Right cardiac atrium (tissue), 5 donors: Measurements from ENCODE around the gene PRR36. TPM values are rescaled to one million over a fixed set of nuclear protein-coding genes. Genes with fewer than 3 reads are reported as not detected.

Experiments used
- ATAC-seq, 2 donors: fragments of 200-7000 bp; cut with Tn5 transposase; one replicate each; pipeline versions ENCODE4 v1.8.0 to v1.9.1; 2020; ENCODE audit warnings: moderate library complexity in 2 of 2, mild to moderate bottlenecking in 1 of 2
- DNase-seq, 3 donors: peaks; one replicate each; pipeline ENCODE4 v3.0.0-alpha.2; 2020
- H3K27ac ChIP-seq: one replicate; pipeline ENCODE4 v1.5.1; 2013; ENCODE audit warnings: mild to moderate bottlenecking, low read length, control low read depth, moderate library complexity
- H3K27me3 ChIP-seq: one replicate; pipeline ENCODE4 v1.6.1; 2013; ENCODE audit not compliant: control insufficient read depth, insufficient read depth
- H3K4me1 ChIP-seq: one replicate; pipeline ENCODE4 v1.6.1; 2013; ENCODE audit warnings: low read length; ENCODE audit not compliant: control insufficient read depth, insufficient read depth
- H3K4me3 ChIP-seq: one replicate; pipeline ENCODE4 v1.5.1; 2013; ENCODE audit warnings: low read length, control low read depth
- H3K9me3 ChIP-seq: one replicate; pipeline ENCODE4 v1.6.1; 2013; ENCODE audit warnings: low read length; ENCODE audit not compliant: control insufficient read depth
- WGBS: extraction: QIAGEN DNeasy Blood & Tissue Kit; methylation state at CpG from one replicate; pipeline ENCODE4 v1.1.7; 2013; 5-methylcytosine and 5-hydroxymethylcytosine counted together
- intact Hi-C, 4 donors: fragments of 100-400 bp; cut with DNase I; formaldehyde crosslinking; loops; one replicate each; pipeline versions ENCODE4 v1.11.0 to v1.14.0; 2022 to 2023
- polyA plus RNA-seq: library from polyadenylated mRNA; stranded (reverse); fragments of 200-250 nt; gene quantifications from one replicate; pipeline ENCODE4 v1.2.3, GENCODE V29; 2013
- total RNA-seq, 4 donors: library from RNA; stranded (reverse); fragmentation: NEBNext Ultra II Directional; extraction: Animal tissue kit (Norgen Biotek cat#: 25700); gene quantifications; one replicate each; pipeline ENCODE4 v1.2.1, GENCODE V29; 2021
- donor health status: healthy with polysubstance abuse.
- donor health status: DM: no; HTN: yes; CAD: no.
- donor health status: DM: no; HTN: no; CAD: no.
- donor health status: DM: no; HTN: yes; CAD: no; lungs with severe emphysema.
- donor health status: DM: yes; HTN: yes; CAD: no.

Gene PRR36
- total and polyA plus RNA-seq, 5 donors = 0.11 to 0.34 (median 0.29) TPM; not detected in 2

DNA sequence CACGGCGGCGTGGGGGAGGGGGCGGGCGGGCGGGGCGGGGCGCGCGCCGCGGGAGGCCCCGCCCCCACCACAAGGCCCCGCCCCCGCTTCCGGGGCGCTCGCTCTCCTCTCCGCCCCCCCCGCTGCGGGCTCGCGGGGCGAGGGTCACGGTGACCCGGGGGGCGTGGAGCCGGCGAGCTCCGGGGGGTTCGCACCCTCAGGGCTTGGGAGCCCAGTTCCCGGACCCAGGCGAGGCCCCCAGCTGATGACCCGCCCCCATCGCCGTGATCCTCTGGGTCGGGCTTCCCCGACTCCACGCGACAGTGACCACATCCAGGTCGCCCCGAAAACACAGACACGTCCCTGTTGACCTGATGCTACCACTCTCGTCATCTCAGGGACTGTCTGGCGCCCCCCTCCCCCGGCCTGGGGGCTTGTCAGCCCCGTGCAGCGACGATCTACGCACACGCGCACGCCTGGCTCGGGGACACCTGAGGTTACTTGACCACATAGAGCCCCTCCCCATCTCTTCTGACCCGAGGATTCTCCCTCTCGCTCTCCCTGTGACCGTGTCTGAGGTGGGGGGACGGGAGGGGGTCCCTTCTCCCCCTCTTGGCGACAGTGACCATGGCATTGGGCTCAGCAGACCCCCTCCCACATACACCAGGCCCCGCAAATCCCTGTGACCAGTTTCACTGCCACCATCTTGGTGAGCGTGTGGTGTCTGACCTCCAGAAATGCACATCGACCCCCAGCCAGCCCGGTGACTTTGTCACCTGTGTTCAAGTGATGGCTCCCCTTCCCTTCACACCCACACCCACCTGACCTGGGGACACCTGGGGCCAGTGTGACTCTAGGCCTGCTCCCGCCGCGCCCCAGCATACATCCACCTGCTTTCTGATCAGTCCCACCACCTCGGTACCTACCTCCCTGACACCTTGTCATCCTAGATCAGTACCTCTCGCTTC is 30.2 kb upstream of the PRR36 start:
- Histone ChIP-seq H3K4me3 (peak overlapping the region; percentile 82), H3K9me3 (no peaks in the 10 kb centered on the region), H3K4me1 (peaks cover 5% of the 10 kb centered on the region), H3K27me3 (no peaks in the 10 kb centered on the region), H3K27ac (peak overlapping the region; percentile 43)
- intact Hi-C loops = no loop called here
- DNase-seq = peak; percentile 56 to 89 (median 64)
- ATAC-seq = peak; percentile 17 to 36
- 11% methylated on average over 68 of the region's 68 CpGs for WGBS

- intact Hi-C loops = no loop called here
Measured at GRCh38 chr19:7903244-7904073, 29.3 kb upstream of the PRR36 start, which contains the start of gene MAP2K7. MAP2K7 (plus strand) TSS chr19:7903877; CDS start chr19:7903945, 68 bp downstream.

GRCh38 chr19:7902796-7903243 is 28.6 kb upstream of the PRR36 start:
- H3K27ac ChIP-seq = peak overlapping the region; percentile 71

More at GRCh38 chr19:7903244-7904073, 29.3 kb upstream of the PRR36 start, which contains the start of gene MAP2K7:
- peak; percentile 100 for DNase-seq
- ATAC-seq = peak; percentile 85 to 87
- H3K27ac ChIP-seq = peak within 1 kb of the TSS; percentile 71
- H3K9me3 ChIP-seq = no peaks in the 10 kb centered on the region
- H3K27me3 ChIP-seq = no peaks in the 10 kb centered on the region
- peaks cover 5% of the 10 kb centered on the region for H3K4me1 ChIP-seq
- WGBS = under 1% methylated on average over 89 of the region's 89 CpGs
- H3K4me3 ChIP-seq = peak within 1 kb of the TSS; percentile 82

GRCh38 chr19:7901337-7901736 is 27.1 kb upstream of the PRR36 start:
- Histone ChIP-seq H3K27me3 (no peaks in the 10 kb centered on the region), H3K27ac (no peak overlapping the region), H3K4me1 (peaks cover 5% of the 10 kb centered on the region), H3K9me3 (no peaks in the 10 kb centered on the region), H3K4me3 (no peak overlapping the region)
- DNase-seq (no peak), ATAC-seq (no peak)
- intact Hi-C loops = no loop called here
- 91% methylated on average over 7 of the region's 7 CpGs for WGBS

More at GRCh38 chr19:7902796-7903243, 28.6 kb upstream of the PRR36 start:
- H3K9me3 ChIP-seq = no peaks in the 10 kb centered on the region
- no peaks in the 10 kb centered on the region for H3K27me3 ChIP-seq
- DNase-seq (no peak), ATAC-seq (no peak)
- peak overlapping the region; percentile 34 for H3K4me3 ChIP-seq
- WGBS = 16% methylated on average over 20 of the region's 20 CpGs
- intact Hi-C loops = no loop called here
- H3K4me1 ChIP-seq = peaks cover 5% of the 10 kb centered on the region

- Histone ChIP-seq H3K4me1 (peaks cover 5% of the 10 kb centered on the region), H3K9me3 (no peaks in the 10 kb centered on the region), H3K27me3 (no peaks in the 10 kb centered on the region), H3K27ac (no peak overlapping the region), H3K4me3 (no peak overlapping the region)
- intact Hi-C loops = no loop called here
- ATAC-seq (no peak), DNase-seq (no peak)
- WGBS = 66% methylated on average over 3 of the region's 3 CpGs
Measured at GRCh38 chr19:7900931-7901330, 26.7 kb upstream of the PRR36 start.

DNA sequence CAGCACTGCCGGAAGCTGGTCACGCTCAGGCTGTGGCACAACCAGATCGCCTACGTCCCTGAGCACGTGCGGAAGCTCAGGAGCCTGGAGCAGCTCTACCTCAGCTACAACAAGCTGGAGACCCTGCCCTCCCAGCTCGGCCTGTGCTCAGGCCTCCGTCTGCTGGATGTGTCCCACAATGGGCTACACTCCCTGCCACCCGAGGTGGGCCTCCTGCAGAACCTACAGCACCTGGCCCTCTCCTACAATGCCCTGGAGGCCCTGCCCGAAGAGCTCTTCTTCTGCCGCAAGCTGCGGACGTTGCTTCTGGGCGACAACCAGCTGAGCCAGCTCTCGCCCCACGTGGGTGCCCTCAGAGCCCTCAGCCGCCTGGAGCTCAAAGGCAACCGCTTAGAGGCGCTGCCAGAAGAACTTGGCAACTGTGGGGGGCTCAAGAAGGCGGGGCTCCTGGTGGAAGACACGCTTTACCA is 26.2 kb upstream of the PRR36 start:
- 78% methylated on average over 21 of the region's 21 CpGs for WGBS
- ATAC-seq (no peak), DNase-seq (peak in 1 of 3 donors; percentile 55)
- no peaks in the 10 kb centered on the region for H3K9me3 ChIP-seq
- H3K4me3 ChIP-seq = no peak overlapping the region
- intact Hi-C loops = no loop called here
- no peak overlapping the region for H3K27ac ChIP-seq
- no peaks in the 10 kb centered on the region for H3K27me3 ChIP-seq
- H3K4me1 ChIP-seq = peaks cover 5% of the 10 kb centered on the region

GRCh38 chr19:7899751-7900378 is 25.7 kb upstream of the PRR36 start:
- Histone ChIP-seq H3K4me1 (peaks cover 4% of the 10 kb centered on the region), H3K9me3 (no peaks in the 10 kb centered on the region), H3K27ac (no peak overlapping the region), H3K4me3 (no peak overlapping the region), H3K27me3 (no peaks in the 10 kb centered on the region)
- 86% methylated on average over 34 of the region's 34 CpGs for WGBS
- ATAC-seq = no peak
- DNase-seq = peak in 1 of 3 donors; percentile 57
- intact Hi-C loops = no loop called here

DNA sequence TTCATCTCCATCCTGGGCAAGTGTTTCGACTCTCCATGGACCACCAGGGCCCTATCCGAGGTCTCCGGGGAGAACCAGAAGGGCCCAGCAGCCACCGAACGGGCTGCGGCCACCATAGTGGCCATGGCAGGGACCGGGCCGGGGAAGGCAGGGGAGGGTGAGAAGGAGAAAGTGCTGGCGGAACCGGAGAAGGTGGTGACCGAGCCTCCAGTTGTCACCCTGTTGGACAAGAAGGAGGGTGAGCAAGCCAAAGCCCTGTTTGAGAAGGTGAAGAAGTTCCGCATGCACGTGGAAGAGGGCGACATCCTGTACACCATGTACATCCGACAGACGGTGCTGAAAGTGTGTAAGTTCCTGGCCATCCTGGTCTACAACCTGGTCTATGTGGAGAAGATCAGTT is 24.8 kb upstream of the PRR36 start:
- H3K4me3 ChIP-seq = no peak overlapping the region
- no peak overlapping the region for H3K27ac ChIP-seq
- no peaks in the 10 kb centered on the region for H3K4me1 ChIP-seq
- DNase-seq (no peak), ATAC-seq (no peak)
- intact Hi-C loops = no loop called here
- H3K9me3 ChIP-seq = no peaks in the 10 kb centered on the region
- H3K27me3 ChIP-seq = no peaks in the 10 kb centered on the region
- 95% methylated on average over 16 of the region's 16 CpGs for WGBS

- no peaks in the 10 kb centered on the region for H3K4me1 ChIP-seq
- H3K4me3 ChIP-seq = no peak overlapping the region
- DNase-seq (no peak), ATAC-seq (no peak)
- no peak overlapping the region for H3K27ac ChIP-seq
- no peaks in the 10 kb centered on the region for H3K27me3 ChIP-seq
- 86% methylated on average over 11 of the region's 11 CpGs for WGBS
- intact Hi-C loops = no loop called here
- H3K9me3 ChIP-seq = no peaks in the 10 kb centered on the region
Measured at GRCh38 chr19:7897292-7897691, 23.1 kb upstream of the PRR36 start.

DNA sequence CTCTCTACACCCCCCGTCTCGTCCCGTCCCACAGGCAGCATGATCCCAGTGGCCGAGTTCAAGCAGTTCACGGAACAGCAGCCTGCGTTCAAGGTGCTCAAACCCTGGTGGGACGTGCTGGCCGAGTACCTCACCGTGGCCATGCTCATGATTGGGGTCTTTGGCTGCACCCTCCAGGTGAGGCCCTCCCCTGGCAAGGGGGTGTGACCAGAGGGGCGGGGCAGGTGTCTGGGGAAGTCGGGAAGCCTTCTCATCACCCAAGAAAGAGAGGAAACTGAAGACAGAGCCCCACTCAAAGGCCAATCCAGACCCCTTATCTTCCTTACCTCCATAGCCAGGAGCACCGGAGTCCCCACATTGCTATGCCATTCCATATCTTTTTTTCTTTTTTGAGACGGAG is 21.4 kb upstream of the PRR36 start:
- Histone ChIP-seq H3K4me1 (no peaks in the 10 kb centered on the region), H3K27ac (no peak overlapping the region), H3K4me3 (no peak overlapping the region), H3K27me3 (no peaks in the 10 kb centered on the region), H3K9me3 (no peaks in the 10 kb centered on the region)
- WGBS = 84% methylated on average over 13 of the region's 13 CpGs
- ATAC-seq = no peak
- intact Hi-C loops = no loop called here
- DNase-seq = no peak
